ENCODE measurements around the gene KRTAP3-2.

DNA sequence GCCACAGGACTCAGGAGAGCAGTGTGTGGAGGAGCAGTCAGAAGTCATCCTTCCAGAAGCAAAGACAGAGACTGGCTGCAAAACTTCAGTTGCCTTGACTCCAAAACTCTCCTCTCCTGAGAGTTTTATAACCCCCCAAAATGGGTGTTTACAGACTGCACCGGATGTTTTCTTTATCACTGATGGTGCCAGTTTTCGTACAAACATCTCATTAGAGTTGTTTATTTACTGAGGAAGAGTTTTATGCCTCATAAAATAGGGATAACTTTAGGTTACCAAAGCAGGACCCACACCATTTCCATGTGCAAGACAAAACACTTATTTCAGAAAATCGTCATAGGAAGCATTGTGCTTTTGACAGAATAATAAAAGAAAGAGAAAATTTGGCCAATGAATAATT is 15.5 kb downstream of the KRTAP3-2 start, which contains the start of gene KRT40:
- TF ChIP-seq, protein P1, sequence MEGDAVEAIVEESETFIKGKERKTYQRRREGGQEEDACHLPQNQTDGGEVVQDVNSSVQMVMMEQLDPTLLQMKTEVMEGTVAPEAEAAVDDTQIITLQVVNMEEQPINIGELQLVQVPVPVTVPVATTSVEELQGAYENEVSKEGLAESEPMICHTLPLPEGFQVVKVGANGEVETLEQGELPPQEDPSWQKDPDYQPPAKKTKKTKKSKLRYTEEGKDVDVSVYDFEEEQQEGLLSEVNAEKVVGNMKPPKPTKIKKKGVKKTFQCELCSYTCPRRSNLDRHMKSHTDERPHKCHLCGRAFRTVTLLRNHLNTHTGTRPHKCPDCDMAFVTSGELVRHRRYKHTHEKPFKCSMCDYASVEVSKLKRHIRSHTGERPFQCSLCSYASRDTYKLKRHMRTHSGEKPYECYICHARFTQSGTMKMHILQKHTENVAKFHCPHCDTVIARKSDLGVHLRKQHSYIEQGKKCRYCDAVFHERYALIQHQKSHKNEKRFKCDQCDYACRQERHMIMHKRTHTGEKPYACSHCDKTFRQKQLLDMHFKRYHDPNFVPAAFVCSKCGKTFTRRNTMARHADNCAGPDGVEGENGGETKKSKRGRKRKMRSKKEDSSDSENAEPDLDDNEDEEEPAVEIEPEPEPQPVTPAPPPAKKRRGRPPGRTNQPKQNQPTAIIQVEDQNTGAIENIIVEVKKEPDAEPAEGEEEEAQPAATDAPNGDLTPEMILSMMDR (IDR thresholded peaks at IDR 0.05) = no peak
- no peak for TF ChIP-seq POLR2A (IDR thresholded peaks at IDR 0.05)
- TF ChIP-seq POLR2AphosphoS5 (IDR thresholded peaks at IDR 0.05) = no peak
- no peak for TF ChIP-seq EP300 (IDR thresholded peaks at IDR 0.05)
